H1 (cell line): ENCODE results near the gene ADPRHL1. TPM values are rescaled to one million over a fixed set of nuclear protein-coding genes. Genes with fewer than 3 reads are reported as not detected.

Experiments
- CTCF ChIA-PET: fragments of 300-600 bp; sonication (Branson Sonifier 250); formaldehyde crosslinking; loops from one replicate; lab custom pipeline; 2021; ENCODE audit not compliant: partially characterized antibody; lab: Charles Lee
- POLR2A ChIA-PET: fragments of 300-600 bp; sonication (Branson Sonifier 250); formaldehyde crosslinking; loops from one replicate; lab custom pipeline; 2021; ENCODE audit warnings: inconsistent platforms; ENCODE audit not compliant: partially characterized antibody; lab: Charles Lee
- DNase-seq, 2 experiments: peaks; one replicate each; pipeline versions ENCODE4 v3.0.0 to v3.0.0-alpha.2; 2010 to 2022; ENCODE audit warnings: low spot score in 2 of 2, low read depth in 1 of 2, mixed read lengths in 1 of 2
- FAIRE-seq: peaks from 2 replicates; lab custom pipeline; 2011; peaks lifted over from hg19 to GRCh38; lab: Jason Lieb, UNC
- H2AFZ ChIP-seq: 2 replicates; pipeline ENCODE4 v1.8.1; 2012; ENCODE audit warnings: low read length, inconsistent platforms
- H2AK5ac ChIP-seq: 2 replicates; pipeline ENCODE4 v1.6.1; 2013; ENCODE audit warnings: low read depth, low read length
- H2BK120ac ChIP-seq: replicated peaks from 2 replicates; pipeline ENCODE3; 2013; ENCODE audit warnings: low read depth, low read length, inconsistent platforms
- H2BK12ac ChIP-seq: 2 replicates; pipeline ENCODE4 v1.6.1; 2013; ENCODE audit warnings: low read depth, low read length
- H2BK15ac ChIP-seq: 2 replicates; pipeline ENCODE4 v1.6.1; 2013; ENCODE audit warnings: low read length
- H2BK20ac ChIP-seq: 2 replicates; pipeline ENCODE4 v1.6.1; 2013; ENCODE audit warnings: low read length
- H2BK5ac ChIP-seq: 2 replicates; pipeline ENCODE4 v1.6.1; 2013; ENCODE audit warnings: low read depth, low read length
- H3K14ac ChIP-seq: 2 replicates; pipeline ENCODE4 v1.6.1; 2013; ENCODE audit warnings: inconsistent platforms; ENCODE audit not compliant: insufficient read length
- H3K18ac ChIP-seq: 2 replicates; pipeline ENCODE4 v1.6.1; 2013; ENCODE audit warnings: low read length; ENCODE audit errors: extremely low read depth
- H3K23ac ChIP-seq: 2 replicates; pipeline ENCODE4 v1.6.1; 2013; ENCODE audit warnings: inconsistent platforms; ENCODE audit not compliant: insufficient read length
- H3K23me2 ChIP-seq: 2 replicates; pipeline ENCODE4 v1.6.1; 2013; ENCODE audit warnings: low read depth, low read length
- H3K27ac ChIP-seq: 2 replicates; pipeline ENCODE4 v1.6.1; 2011; ENCODE audit warnings: low read depth, low read length, inconsistent platforms
- H3K27me3 ChIP-seq, 4 experiments: replicated peaks in 1 of 4; 1 replicate in 1 of 4; 2 replicates in 3 of 4; pipeline versions ENCODE4 v1.6.1 to v1.8.1; 2011 to 2013; ENCODE audit warnings: low read length in 3 of 4, mild to moderate bottlenecking in 3 of 4, inconsistent platforms in 2 of 4, mixed read lengths in 2 of 4, moderate library complexity in 1 of 4; ENCODE audit not compliant: control insufficient read depth in 3 of 4, insufficient read depth in 3 of 4; ENCODE audit errors: extremely low read depth in 1 of 4
- H3K36me3 ChIP-seq, 4 experiments: 2 replicates each; pipeline versions ENCODE4 v1.6.1 to v1.8.1; 2011 to 2013; ENCODE audit warnings: mild to moderate bottlenecking in 4 of 4, low read length in 3 of 4, moderate library complexity in 2 of 4, control low read depth in 1 of 4, inconsistent platforms in 1 of 4; ENCODE audit not compliant: insufficient read depth in 4 of 4, control insufficient read depth in 2 of 4
- H3K4ac ChIP-seq: replicated peaks from 2 replicates; pipeline ENCODE3; 2013; ENCODE audit warnings: low read length, low read depth, mixed read lengths, inconsistent platforms; ENCODE audit not compliant: insufficient read length
- H3K4me1 ChIP-seq, 4 experiments: replicated peaks in 1 of 4; 1 replicate in 1 of 4; 2 replicates in 3 of 4; pipeline versions ENCODE4 v1.6.1 to v1.8.1; 2011 to 2013; ENCODE audit warnings: low read length in 3 of 4, inconsistent platforms in 2 of 4, mixed read lengths in 1 of 4; ENCODE audit not compliant: insufficient read depth in 4 of 4, control insufficient read depth in 3 of 4
- H3K4me2 ChIP-seq, 2 experiments: 2 replicates each; pipeline versions ENCODE4 v1.6.1 to v1.8.1; 2011 to 2013; ENCODE audit warnings: low read depth in 2 of 2, low read length in 2 of 2, control low read depth in 1 of 2, inconsistent platforms in 1 of 2, mild to moderate bottlenecking in 1 of 2; ENCODE audit not compliant: insufficient read depth in 1 of 2
- H3K4me3 ChIP-seq, 4 experiments: fragments of 200-600, 300-600 bp in 1 of 4; sonication (generic), shearing (Covaris generic), sonication (Bioruptor Twin) in 1 of 4; 2 replicates each; pipeline versions ENCODE4 v1.5.1 to v1.8.1; 2011 to 2016; ENCODE audit warnings: low read length in 4 of 4, low read depth in 3 of 4, control low read depth in 2 of 4, inconsistent platforms in 2 of 4, mild to moderate bottlenecking in 2 of 4, mixed read lengths in 1 of 4, moderate library complexity in 1 of 4; ENCODE audit not compliant: insufficient read depth in 2 of 4; ENCODE audit errors: extremely low read depth in 1 of 4
- H3K56ac ChIP-seq: replicated peaks from 2 replicates; pipeline ENCODE3; 2013; ENCODE audit warnings: low read depth, mild to moderate bottlenecking, mixed read lengths, low read length, inconsistent platforms; ENCODE audit not compliant: insufficient read length
- H3K79me1 ChIP-seq: 2 replicates; pipeline ENCODE4 v1.6.1; 2013; ENCODE audit warnings: low read depth, low read length, control low read depth
- H3K79me2 ChIP-seq, 2 experiments: 2 replicates each; pipeline versions ENCODE4 v1.6.1 to v1.8.1; 2012 to 2013; ENCODE audit warnings: low read length in 2 of 2, mild to moderate bottlenecking in 2 of 2, inconsistent platforms in 1 of 2; ENCODE audit not compliant: insufficient read depth in 2 of 2, control insufficient read depth in 1 of 2
- H3K9ac ChIP-seq, 4 experiments: replicated peaks in 1 of 4; 1 replicate in 1 of 4; 2 replicates in 3 of 4; pipeline versions ENCODE4 v1.6.1 to v1.8.1; 2011 to 2013; ENCODE audit warnings: low read depth in 3 of 4, low read length in 3 of 4, control low read depth in 2 of 4, mild to moderate bottlenecking in 2 of 4, moderate library complexity in 2 of 4, inconsistent platforms in 1 of 4; ENCODE audit errors: extremely low read depth in 1 of 4
- H3K9me3 ChIP-seq, 2 experiments: 2 replicates each; pipeline versions ENCODE4 v1.6.1 to v1.8.1; 2012 to 2013; ENCODE audit warnings: mild to moderate bottlenecking in 2 of 2, moderate library complexity in 2 of 2, control low read depth in 1 of 2, inconsistent platforms in 1 of 2, low read depth in 1 of 2, low read length in 1 of 2, mixed read lengths in 1 of 2; ENCODE audit not compliant: insufficient read depth in 2 of 2
- H4K20me1 ChIP-seq, 2 experiments: replicated peaks in 1 of 2; 2 replicates each; pipeline versions ENCODE3 to v1.8.1; 2011 to 2013; ENCODE audit warnings: inconsistent platforms in 2 of 2, low read length in 2 of 2, mild to moderate bottlenecking in 1 of 2; ENCODE audit not compliant: insufficient read depth in 2 of 2, control insufficient read depth in 1 of 2
- H4K5ac ChIP-seq: 2 replicates; pipeline ENCODE4 v1.6.1; 2013; ENCODE audit warnings: low read length, low read depth, mixed read lengths, inconsistent platforms; ENCODE audit not compliant: insufficient read length
- H4K8ac ChIP-seq: 2 replicates; pipeline ENCODE4 v1.8.0; 2013; ENCODE audit warnings: mild to moderate bottlenecking, moderate library complexity, low read length, inconsistent platforms; ENCODE audit not compliant: insufficient read depth; ENCODE audit errors: extremely low read depth
- H4K91ac ChIP-seq: replicated peaks from 2 replicates; pipeline ENCODE3; 2013; ENCODE audit warnings: low read length, mixed read lengths, inconsistent platforms; ENCODE audit not compliant: insufficient read length
- CBX5 ChIP-seq: fragments of 300-800, 300-1000 bp; sonication (generic); IDR thresholded peaks from 2 replicates; pipeline ENCODE4 v1.7.1; 2016; ENCODE audit warnings: antibody characterized with exemption, low read length, low read depth
- CTBP2 ChIP-seq: IDR thresholded peaks from 2 replicates; pipeline ENCODE4 v1.7.0; 2011; ENCODE audit warnings: borderline replicate concordance, mild to moderate bottlenecking, moderate library complexity, mixed read lengths, low read length; ENCODE audit not compliant: insufficient read depth, insufficient read length
- CTCF ChIP-seq, 3 experiments: IDR thresholded peaks; 1 replicate in 2 of 3; 2 replicates in 1 of 3; pipeline versions ENCODE4 v1.5.1 to v1.6.1; 2011; ENCODE audit warnings: low read length in 3 of 3, mild to moderate bottlenecking in 3 of 3, inconsistent platforms in 2 of 3, low read depth in 1 of 3, moderate library complexity in 1 of 3; ENCODE audit not compliant: insufficient read depth in 1 of 3; ENCODE audit errors: control extremely low read depth in 1 of 3
- EGR1 ChIP-seq: IDR thresholded peaks from 2 replicates; pipeline ENCODE4 v1.6.1; 2011; ENCODE audit warnings: low read depth, low read length, borderline replicate concordance
- HDAC6 ChIP-seq: IDR thresholded peaks from one replicate; pipeline ENCODE4 v1.7.1; 2012; ENCODE audit warnings: low read depth, mild to moderate bottlenecking, inconsistent platforms, low read length, moderate library complexity
- KDM4A ChIP-seq: IDR thresholded peaks from one replicate; pipeline ENCODE4 v1.7.1; 2012; ENCODE audit warnings: low read depth, mild to moderate bottlenecking, moderate library complexity, low read length, inconsistent platforms; ENCODE audit not compliant: severe bottlenecking
- MAFK ChIP-seq: IDR thresholded peaks from 2 replicates; pipeline ENCODE4 v1.6.1; 2012; ENCODE audit warnings: low read depth, mild to moderate bottlenecking, improper control_type of control experiment, low read length
- NRF1 ChIP-seq: IDR thresholded peaks from 2 replicates; pipeline ENCODE4 v1.6.1; 2011; ENCODE audit warnings: mild to moderate bottlenecking, low read depth, low read length, improper control_type of control experiment
- POLR2A ChIP-seq, 2 experiments: IDR thresholded peaks; 1 replicate in 1 of 2; 2 replicates in 1 of 2; pipeline ENCODE4 v1.6.1; 2011; ENCODE audit warnings: low read depth in 2 of 2, low read length in 2 of 2, mild to moderate bottlenecking in 2 of 2; ENCODE audit errors: control extremely low read depth in 1 of 2
- RAD21 ChIP-seq, 2 experiments: IDR thresholded peaks in 1 of 2; conservative IDR thresholded peaks in 1 of 2; 2 replicates each; pipeline ENCODE4 v1.6.1; 2011; ENCODE audit warnings: low read depth in 2 of 2, low read length in 2 of 2, improper control_type of control experiment in 1 of 2, inconsistent platforms in 1 of 2, mild to moderate bottlenecking in 1 of 2, moderate library complexity in 1 of 2
- RFX5 ChIP-seq: IDR thresholded peaks from 2 replicates; pipeline ENCODE4 v1.6.1; 2011; ENCODE audit warnings: low read depth, low read length, improper control_type of control experiment, borderline replicate concordance
- WGBS, 2 experiments: shearing (Covaris generic) in 1 of 2; methylation state at CpG; one replicate each; pipeline versions ENCODE4 v1.1.6 to v1.1.7; 2013 to 2015; ENCODE audit warnings: low lambda C conversion rate in 2 of 2, mixed read lengths in 2 of 2, inconsistent platforms in 1 of 2, low coverage in 1 of 2, missing lambda C conversion rate in 1 of 2; ENCODE audit not compliant: insufficient replicate concordance in 2 of 2, insufficient coverage in 1 of 2, insufficient read length in 1 of 2; ENCODE audit errors: extremely low coverage in 1 of 2, missing lambda C conversion rate in 1 of 2; 5-methylcytosine and 5-hydroxymethylcytosine counted together
- polyA plus RNA-seq, 7 experiments: library from polyadenylated mRNA; depleted of rRNA in 3 of 7; stranded (reverse) in 5 of 7; unstranded in 2 of 7; fragments of >200 nt in 5 of 7; fragments of 200-250 nt in 2 of 7; gene quantifications; 1 replicate in 5 of 7; 2 replicates in 1 of 7; 4 replicates in 1 of 7; pipeline versions ENCODE4 v1.2.1 to v1.2.3, GENCODE V29; 2011 to 2013; ENCODE audit warnings: missing spikeins in 2 of 7, mixed read lengths in 2 of 7
- total RNA-seq: library from RNA; stranded (reverse); fragmentation: NEBNext Ultra II Directional; extraction: Animal tissue kit (Norgen Biotek cat#: 25700); gene quantifications from 2 replicates; pipeline ENCODE4 v1.2.1, GENCODE V29; 2021

Gene ADPRHL1
- total and polyA plus RNA-seq, 2 of the 8 experiments (the other 6 are each of a cell fraction or from before 2014, with no cell fraction given): 0.74 to 1.7 TPM

- no peak overlapping the region for H3K18ac ChIP-seq
- H2AK5ac ChIP-seq: no peak overlapping the region
- H3K79me1 ChIP-seq: peaks cover 2% of the 10 kb centered on the region; the same call in 1 of the 2 replicates
- H3K4me1 ChIP-seq: no peaks in the 10 kb centered on the region; a peak in 1 of 7 replicates
- peaks cover 3 to 23% of the 10 kb centered on the region in 2 experiments for H4K20me1 ChIP-seq
- peaks cover 15 to 61% (median 41%) of the 10 kb centered on the region in 4 experiments for H3K36me3 ChIP-seq
- H3K56ac ChIP-seq: no peak overlapping the region
- no peak overlapping the region for H2AFZ ChIP-seq
- FAIRE-seq (no peak), DNase-seq (no peak)
- no peak overlapping the region for H3K23ac ChIP-seq
- no peak overlapping the region for H3K4ac ChIP-seq
- 94% methylated on average over 27 of the region's 27 CpGs; no CpG with 5 or more reads in 1 of the 2 experiments for WGBS, 2 experiments
- H3K79me2 ChIP-seq: no peaks in the 10 kb centered on the region
- H3K4me2 ChIP-seq: no peak overlapping the region
- H3K4me3 ChIP-seq: no peak overlapping the region
- CTCF ChIA-PET: interaction anchor here (0.6 to 4.7 kb wide), 20 partner anchors 9 to 116 kb away, joined by 3 to 25 read pairs (median 4); no protein-coding TSS in a partner anchor
- no peaks in the 10 kb centered on the region for H3K9me3 ChIP-seq
- no peak overlapping the region for H2BK120ac ChIP-seq
- no peaks in the 10 kb centered on the region for H3K23me2 ChIP-seq
- H2BK5ac ChIP-seq: no peak overlapping the region; the same call in 1 of the 2 replicates
- H3K9ac ChIP-seq: no peak overlapping the region
- no peak overlapping the region for H2BK12ac ChIP-seq
- H3K27ac ChIP-seq: no peak overlapping the region
- no peaks in the 10 kb centered on the region for H3K27me3 ChIP-seq
- POLR2A ChIA-PET: interaction anchor here (1.1 to 1.7 kb wide), 2 partner anchors 16 to 19 kb away, joined by 3 to 5 read pairs; no protein-coding TSS in a partner anchor
- H3K14ac ChIP-seq: no peak overlapping the region
- no peak overlapping the region for H4K91ac ChIP-seq
- H4K5ac ChIP-seq: no peak overlapping the region
- peak overlapping the region; percentile 38; the same call in 1 of the 2 replicates for H4K8ac ChIP-seq
- H2BK20ac ChIP-seq: no peak overlapping the region
- H2BK15ac ChIP-seq: no peak overlapping the region
- TF ChIP-seq CTCF (IDR thresholded peaks at IDR 0.05; ENCODE audit: control extremely low read depth in 1 of 3, insufficient read depth in 1 of 3, low read depth in 1 of 3, low read length in 3 of 3) (peak in 2 of 3 experiments; percentile 19; a peak in 2 of 4 replicates), POLR2A (IDR thresholded peaks at IDR 0.05; ENCODE audit: control extremely low read depth in 1 of 2, low read depth in 2 of 2, low read length in 2 of 2) (no peak), NRF1 (no peak), MAFK (no peak), RFX5 (no peak), EGR1 (no peak), CTBP2 (no peak), KDM4A (no peak), RAD21 (IDR thresholded peaks at IDR 0.05 in 1 of 2, conservative IDR thresholded peaks at IDR 0.05 in 1 of 2; ENCODE audit: low read depth in 2 of 2, low read length in 2 of 2) (peak; percentile 25 to 48; a peak in 3 of 4 replicates), HDAC6 (no peak), CBX5 (no peak)
Measured at GRCh38 chr13:113457510-113457909, 4.2 kb upstream of the ADPRHL1 start.
